Sigmoid colon (tissue), 4 donors: ENCODE results near the gene ISX.

ENCODE experiments used
- CTCF ChIP-seq, 4 experiments: fragments of 450-650 bp in 3 of 4; fragments of 200-600 bp in 1 of 4; IDR thresholded peaks; one replicate each; pipeline ENCODE4 v1.5.1; 2016 to 2019; ENCODE audit warnings: antibody characterized with exemption in 4 of 4, mild to moderate bottlenecking in 3 of 4, moderate library complexity in 2 of 4
- EP300 ChIP-seq, 4 donors: sonication (generic); formaldehyde crosslinking; IDR thresholded peaks; one replicate each; pipeline ENCODE4 v1.6.1; 2017; ENCODE audit warnings: antibody characterized with exemption in 4 of 4
- POLR2A ChIP-seq, 2 donors: fragments of 450-650 bp; IDR thresholded peaks; one replicate each; pipeline ENCODE4 v1.6.1; 2016; ENCODE audit warnings: antibody characterized with exemption in 2 of 2, mild to moderate bottlenecking in 2 of 2, moderate library complexity in 2 of 2
- POLR2AphosphoS5 ChIP-seq, 4 donors: sonication (generic); formaldehyde crosslinking; IDR thresholded peaks; one replicate each; pipeline ENCODE4 v1.6.1; 2017; ENCODE audit warnings: antibody characterized with exemption in 4 of 4

- no peak for TF ChIP-seq POLR2A (IDR thresholded peaks at IDR 0.05)
- TF ChIP-seq CTCF (IDR thresholded peaks at IDR 0.05): no peak
- no peak for TF ChIP-seq POLR2AphosphoS5 (IDR thresholded peaks at IDR 0.05)
- TF ChIP-seq EP300 (IDR thresholded peaks at IDR 0.05): no peak
Observed at GRCh38 chr22:35046744-35047462, 19.1 kb upstream of the ISX start.
